AG08395 (cell line): ENCODE data around the gene ADK.
"Not testable (repeated sequence)": the region's sequence is repeated elsewhere in the genome, so short reads cannot be mapped to it uniquely, and the experiment has no call there.

Source experiments
- DNase-seq: peaks from one replicate; pipeline ENCODE4 v3.0.0; 2012; ENCODE audit warnings: mixed read lengths, low spot score

The ADK gene

GRCh38 chr10:74556072-74556705, 405.2 kb downstream of the ADK start:
- DNase-seq = no peak

GRCh38 chr10:74557098-74557497, 406.1 kb downstream of the ADK start:
- DNase-seq = no peak

- DNase-seq = no peak
These were observed 407.4 kb downstream of the ADK start for GRCh38 chr10:74558403-74558802.

GRCh38 chr10:74558897-74559296, 407.9 kb downstream of the ADK start:
- DNase-seq = no peak

GRCh38 chr10:74568896-74569295, 417.9 kb downstream of the ADK start:
- DNase-seq = not testable (repeated sequence)

GRCh38 chr10:74573497-74573896, 422.5 kb downstream of the ADK start:
- DNase-seq = not testable (repeated sequence)

GRCh38 chr10:74575191-74575720, 424.2 kb downstream of the ADK start:
- no peak for DNase-seq

GRCh38 chr10:74575912-74576311, 424.9 kb downstream of the ADK start:
- DNase-seq = no peak

- DNase-seq = no peak
These were observed 425.6 kb downstream of the ADK start for GRCh38 chr10:74576586-74576985.

GRCh38 chr10:74580438-74580837, 429.4 kb downstream of the ADK start:
- DNase-seq = not testable (repeated sequence)

- no peak for DNase-seq
These were observed 431.5 kb downstream of the ADK start for GRCh38 chr10:74582566-74582965.

GRCh38 chr10:74585231-74586087, 434.4 kb downstream of the ADK start:
- no peak for DNase-seq

- DNase-seq = no peak
These were observed 435.1 kb downstream of the ADK start for GRCh38 chr10:74586088-74586585.

GRCh38 chr10:74587109-74587854, 436.3 kb downstream of the ADK start:
- no peak for DNase-seq

- DNase-seq = peak; percentile 92
These were observed 438.2 kb downstream of the ADK start for GRCh38 chr10:74589226-74589673.

- DNase-seq = no peak
These were observed 438.8 kb downstream of the ADK start for GRCh38 chr10:74589851-74590250.

- DNase-seq = peak; percentile 44
These were observed 442.4 kb downstream of the ADK start for GRCh38 chr10:74593470-74593869.

- no peak for DNase-seq
These were observed 445.7 kb downstream of the ADK start for GRCh38 chr10:74596713-74597112.

- peak; percentile 7 for DNase-seq
These were observed 448.0 kb downstream of the ADK start for GRCh38 chr10:74598891-74599566.

- DNase-seq = no peak
These were observed 448.7 kb downstream of the ADK start for GRCh38 chr10:74599672-74600071.

- DNase-seq = no peak
These were observed 449.1 kb downstream of the ADK start for GRCh38 chr10:74600170-74600569.

- DNase-seq = no peak
These were observed 451.6 kb downstream of the ADK start for GRCh38 chr10:74602576-74602975.
